ENCODE data around the gene HOXC11.

HOXC11 gene

GRCh38 chr12:53998900-53999236 is 25.9 kb downstream of the HOXC11 start:
- DNase-seq, result no peak

GRCh38 chr12:53999559-54000115 is 26.7 kb downstream of the HOXC11 start:
- peak; percentile 94 for DNase-seq

- no peak for DNase-seq
Observed at GRCh38 chr12:54000116-54001114, 27.5 kb downstream of the HOXC11 start, which contains the start of gene HOXC9. TSS of gene HOXC9 (plus strand) at chr12:54000161. CDS start at chr12:54000189, 28 bp downstream.

GRCh38 chr12:54001283-54002187 is 28.6 kb downstream of the HOXC11 start:
- DNase-seq, result no peak

- no peak for DNase-seq
Observed at GRCh38 chr12:54002278-54002914, 29.5 kb downstream of the HOXC11 start.

GRCh38 chr12:54002915-54003389 is 30.0 kb downstream of the HOXC11 start:
- DNase-seq, result no peak

GRCh38 chr12:54003625-54004024 is 30.7 kb downstream of the HOXC11 start:
- no peak for DNase-seq

GRCh38 chr12:54004063-54004840 is 31.3 kb downstream of the HOXC11 start:
- DNase-seq, result peak; percentile 65

- DNase-seq, result peak; percentile 73
Observed at GRCh38 chr12:54004841-54005530, 32.1 kb downstream of the HOXC11 start.

- DNase-seq, result no peak
Observed at GRCh38 chr12:54005531-54005852, 32.6 kb downstream of the HOXC11 start.

- DNase-seq, result peak; percentile 88
Observed at GRCh38 chr12:54005853-54006558, 33.1 kb downstream of the HOXC11 start.

GRCh38 chr12:54006559-54007220 is 33.8 kb downstream of the HOXC11 start:
- DNase-seq, result no peak

- no peak for DNase-seq
Observed at GRCh38 chr12:54007538-54008259, 34.8 kb downstream of the HOXC11 start.

GRCh38 chr12:54008260-54008552 is 35.3 kb downstream of the HOXC11 start:
- no peak for DNase-seq

GRCh38 chr12:54009171-54010052 is 36.5 kb downstream of the HOXC11 start:
- no peak for DNase-seq

- DNase-seq, result no peak
Observed at GRCh38 chr12:54010053-54010971, 37.4 kb downstream of the HOXC11 start.
